GDM1 (cell line): Measurements from ENCODE around the gene CYP1B1.

Source experiments
- DNase-seq: peaks from one replicate; lab custom pipeline; 2025; lab: John Stamatoyannopoulos, UW

The CYP1B1 gene

GRCh38 chr2:38074764-38075506, 1.0 kb downstream of the CYP1B1 start:
- no peak for DNase-seq

DNA sequence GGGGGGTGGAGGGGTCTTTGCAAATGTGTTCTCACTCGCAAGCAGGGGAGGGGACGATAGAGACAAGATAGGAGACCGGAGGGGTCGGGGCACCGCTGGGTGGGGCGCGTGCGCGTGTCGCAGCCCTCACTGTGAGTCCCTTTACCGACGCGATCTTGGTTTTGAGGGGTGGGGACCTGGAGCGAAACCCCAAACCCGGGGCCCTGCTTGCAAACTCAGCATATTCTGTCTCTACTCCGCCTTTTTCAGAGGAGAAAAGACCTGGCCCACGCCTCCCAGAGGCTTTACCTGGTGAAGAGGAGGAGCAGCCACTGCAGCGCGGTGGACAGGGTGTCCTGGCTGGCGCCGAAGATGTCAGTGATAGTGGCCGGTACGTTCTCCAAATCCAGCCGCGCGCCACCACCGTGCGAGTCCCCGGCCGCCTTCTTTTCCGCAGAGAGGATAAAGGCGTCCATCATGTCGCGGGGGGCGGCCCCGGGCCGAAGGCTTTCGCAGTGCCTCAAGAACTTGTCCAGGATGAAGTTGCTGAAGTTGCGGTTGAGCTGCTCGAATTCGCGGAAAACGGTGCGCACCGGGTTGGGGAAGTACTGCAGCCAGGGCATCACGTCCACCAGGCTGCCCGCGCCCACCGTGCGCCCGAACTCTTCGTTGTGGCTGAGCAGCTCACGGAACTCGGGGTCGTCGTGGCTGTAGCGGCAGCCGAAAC, 1.7 kb downstream of the CYP1B1 start:
- DNase-seq: no peak

DNA sequence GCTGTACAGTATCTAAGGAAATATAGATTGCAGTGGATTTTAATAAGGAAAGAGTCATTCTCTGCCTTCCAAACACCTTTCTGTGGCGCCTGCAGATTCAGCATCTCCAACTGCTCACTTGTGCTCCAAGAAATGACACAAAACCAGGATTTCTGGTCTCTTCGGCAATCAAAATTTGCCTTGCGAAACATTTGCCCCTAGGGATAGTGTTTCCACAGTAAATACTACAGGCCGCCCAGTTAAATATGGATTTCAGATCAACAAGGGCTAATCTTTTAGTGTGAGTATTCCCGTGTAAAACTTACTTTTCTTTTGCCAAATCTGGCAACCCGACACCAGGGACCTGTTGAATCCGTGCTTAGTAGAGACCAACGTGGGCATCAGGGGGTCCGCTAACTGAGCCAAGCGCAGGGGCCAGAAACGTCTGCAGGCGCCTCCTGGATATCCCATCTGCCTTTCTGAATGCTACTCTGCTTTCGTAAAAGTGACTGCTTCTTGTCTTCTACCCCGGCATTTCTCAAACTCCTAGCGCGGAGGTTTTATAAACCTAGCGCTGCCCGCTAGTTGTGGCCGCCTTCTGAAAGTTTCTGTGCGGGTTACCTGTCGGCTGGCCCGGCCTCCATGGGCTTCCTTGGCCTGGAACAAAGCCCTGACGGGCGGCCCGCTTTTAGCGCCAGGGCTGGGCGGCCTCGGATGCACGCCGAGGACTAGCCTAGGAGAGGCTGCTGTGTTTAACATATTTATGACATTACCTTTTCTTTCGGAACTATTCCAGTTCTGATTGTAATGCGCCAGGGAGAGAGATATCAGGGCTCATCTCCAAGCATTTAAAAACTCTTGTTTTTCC, 2.5 kb downstream of the CYP1B1 start:
- no peak for DNase-seq

GRCh38 chr2:38070438-38070837, 5.5 kb downstream of the CYP1B1 start:
- no peak for DNase-seq

DNA sequence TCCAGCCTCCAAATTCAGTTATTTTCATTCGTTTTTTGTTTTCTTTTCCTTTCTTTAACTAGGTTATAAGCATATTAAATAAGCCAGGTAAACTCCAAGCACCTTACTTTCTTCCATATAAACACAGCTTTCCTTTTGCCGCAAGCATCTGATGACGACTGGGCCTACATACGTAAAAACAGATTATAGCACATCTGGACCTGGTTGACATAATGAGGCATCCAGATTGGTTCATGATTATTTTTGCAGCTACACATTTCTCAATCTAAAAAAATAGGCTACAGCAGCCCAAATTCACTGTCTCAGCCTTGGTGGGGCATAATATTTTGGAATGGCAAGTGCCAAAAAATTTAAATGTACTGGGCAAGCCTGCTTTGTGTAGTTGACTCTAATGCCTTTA, 7.7 kb downstream of the CYP1B1 start:
- no peak for DNase-seq

- no peak for DNase-seq
Measured at GRCh38 chr2:38066421-38067115, 9.4 kb downstream of the CYP1B1 start.

DNA sequence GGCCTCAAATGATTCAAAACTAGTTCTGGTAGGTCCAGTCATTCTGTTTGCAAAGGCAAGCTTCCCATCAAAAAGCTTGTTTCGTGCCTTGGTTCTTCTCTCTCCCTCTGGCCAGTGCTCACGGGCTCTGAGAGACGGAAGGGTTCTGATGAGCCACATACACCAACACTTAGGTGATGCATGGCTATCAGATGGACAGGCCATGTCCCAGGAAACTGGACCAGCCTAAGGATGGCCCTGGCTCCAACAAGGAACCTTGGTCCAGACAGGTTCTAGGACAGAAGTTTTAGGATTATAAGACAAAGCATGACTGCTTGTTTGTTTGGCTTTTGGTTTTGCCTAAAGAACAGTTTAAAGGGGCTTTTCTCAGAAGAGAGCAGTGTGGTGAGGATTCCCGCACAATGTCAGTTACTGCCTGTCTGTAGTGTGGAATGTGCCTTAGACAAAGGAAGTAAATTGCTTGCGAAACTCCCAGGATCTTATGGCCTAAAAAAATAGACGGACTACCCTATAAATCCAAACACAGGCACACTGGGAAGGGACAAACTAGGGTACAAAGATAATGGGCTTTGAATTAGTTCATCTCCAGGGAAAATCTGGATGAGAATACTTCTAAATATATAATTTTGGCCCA, 10.3 kb downstream of the CYP1B1 start:
- DNase-seq: no peak

DNA sequence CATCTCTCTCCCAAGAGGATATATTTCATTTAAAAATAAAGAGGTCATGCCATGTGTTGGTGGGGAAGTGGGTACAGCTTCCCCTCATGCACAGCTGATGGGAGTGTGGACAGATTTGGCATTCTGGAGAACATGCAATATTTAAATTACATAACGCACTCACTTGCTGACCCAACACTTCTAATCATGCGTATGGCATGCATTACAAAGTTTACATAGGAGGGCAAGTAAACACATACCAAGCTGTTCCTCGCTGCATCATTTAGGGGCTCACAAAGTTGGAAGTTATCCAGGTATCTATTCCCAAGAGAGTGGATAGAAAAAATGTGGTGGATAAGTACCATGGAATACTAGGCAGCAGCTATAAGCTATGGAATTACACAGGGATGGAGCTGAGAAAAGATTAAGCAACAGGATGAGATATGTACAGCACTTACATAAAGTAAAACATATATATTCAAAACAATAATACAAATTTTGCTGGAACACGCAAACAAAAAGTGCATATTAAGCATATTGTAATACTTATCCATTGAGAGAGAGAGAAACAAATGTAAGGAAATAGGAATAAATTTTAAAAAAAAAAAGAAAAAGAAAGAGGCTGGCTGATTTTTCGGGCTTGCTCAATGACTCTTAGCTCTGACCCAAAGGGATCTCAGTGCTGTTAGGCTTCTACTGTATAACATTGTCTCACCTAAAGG, 11.0 kb downstream of the CYP1B1 start:
- DNase-seq: no peak

- DNase-seq: no peak
Measured at GRCh38 chr2:38060236-38061018, 15.5 kb downstream of the CYP1B1 start.

DNA sequence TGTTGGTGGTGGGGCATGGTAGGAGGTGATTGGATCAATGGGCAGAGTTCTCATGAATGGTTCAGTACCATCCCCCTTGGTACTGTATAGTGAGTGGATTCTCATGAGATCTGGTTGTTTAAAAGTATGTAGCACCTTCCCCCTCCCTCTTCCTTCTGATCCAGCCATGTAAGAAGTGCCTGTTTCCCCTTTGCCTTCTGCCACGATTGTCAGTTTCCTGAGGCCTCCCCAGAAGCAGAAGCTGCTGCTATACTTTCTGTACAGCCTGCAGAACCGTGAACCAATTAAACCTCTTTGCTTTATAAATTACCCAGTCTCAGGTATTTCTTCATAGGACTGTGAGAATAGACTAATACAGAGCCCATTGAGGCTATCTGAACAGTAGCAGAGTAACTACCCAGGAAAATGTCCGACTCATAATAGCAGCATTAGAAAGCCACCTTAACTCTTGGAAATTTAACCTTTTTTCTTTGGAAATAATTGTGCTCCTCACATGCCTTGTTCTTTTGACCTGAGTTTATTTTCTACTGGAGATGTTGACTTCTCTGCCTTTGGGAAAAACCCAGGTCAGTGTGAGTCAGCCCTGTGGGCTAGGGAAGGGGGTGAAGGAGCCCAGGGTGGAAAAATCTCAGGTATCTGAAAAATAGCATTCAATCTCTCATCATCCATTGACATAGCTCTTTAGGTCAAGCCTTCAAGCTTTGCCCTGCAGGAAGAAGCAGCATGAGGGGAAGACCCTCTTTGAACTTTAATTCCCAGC, 18.1 kb downstream of the CYP1B1 start:
- DNase-seq: peak; percentile 50

DNA sequence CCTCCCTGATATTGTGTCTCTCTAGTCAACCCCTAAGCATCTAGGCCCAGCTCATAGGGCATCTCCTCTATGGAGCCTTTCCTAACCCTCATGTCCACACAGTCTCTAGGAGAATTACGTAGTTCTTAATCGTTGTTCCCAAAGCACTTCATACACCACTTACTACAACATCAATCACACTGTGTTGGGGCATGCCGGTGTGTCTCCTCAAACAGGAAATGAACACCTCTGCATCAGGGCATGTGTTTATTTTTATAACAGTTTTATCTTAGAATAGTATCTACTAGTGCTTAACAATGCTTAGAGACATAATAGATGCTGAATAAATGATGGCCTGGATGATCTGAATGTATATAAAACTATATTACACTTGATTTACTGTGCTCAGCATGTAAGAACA, 19.7 kb downstream of the CYP1B1 start:
- DNase-seq: no peak

DNA sequence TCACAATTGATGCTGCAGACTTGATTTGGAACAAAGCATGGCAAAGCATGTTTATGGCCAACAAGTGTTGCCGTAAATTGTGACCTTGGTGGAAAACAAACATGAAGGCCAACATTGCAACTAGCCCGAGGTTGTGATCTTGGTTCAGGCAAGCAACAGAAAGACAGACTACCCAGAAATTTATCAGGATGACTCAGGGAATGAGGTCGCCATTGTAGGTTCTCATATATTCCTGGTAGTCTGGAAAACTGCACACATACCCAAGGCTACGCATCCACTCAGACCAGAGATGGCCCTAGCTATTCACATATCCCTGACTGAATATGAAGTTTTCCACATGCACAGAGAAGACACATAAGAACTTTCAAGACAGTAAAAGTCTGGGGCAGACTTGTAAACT, 30.1 kb downstream of the CYP1B1 start:
- DNase-seq: no peak

- DNase-seq: no peak
Measured at GRCh38 chr2:38039121-38039910, 36.6 kb downstream of the CYP1B1 start.

DNA sequence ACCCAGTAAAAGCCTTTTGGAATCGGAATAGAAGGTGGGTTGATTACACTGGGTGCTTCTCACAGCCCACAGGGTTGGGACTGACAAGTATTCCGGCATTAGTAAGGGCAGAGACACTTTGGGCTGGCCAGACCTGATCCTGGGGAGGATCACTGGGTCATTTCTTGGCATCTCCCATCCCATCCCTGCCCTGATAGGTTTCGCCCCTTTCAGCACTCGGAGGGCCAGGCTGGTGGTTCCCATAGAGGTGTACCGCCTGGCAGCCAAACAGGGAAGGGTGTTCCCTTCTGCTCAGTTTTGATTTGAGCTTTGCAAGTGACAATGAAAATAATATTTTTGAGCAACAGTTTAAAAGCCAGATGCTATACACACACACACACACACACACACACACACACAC, 37.3 kb downstream of the CYP1B1 start:
- DNase-seq: no peak

DNA sequence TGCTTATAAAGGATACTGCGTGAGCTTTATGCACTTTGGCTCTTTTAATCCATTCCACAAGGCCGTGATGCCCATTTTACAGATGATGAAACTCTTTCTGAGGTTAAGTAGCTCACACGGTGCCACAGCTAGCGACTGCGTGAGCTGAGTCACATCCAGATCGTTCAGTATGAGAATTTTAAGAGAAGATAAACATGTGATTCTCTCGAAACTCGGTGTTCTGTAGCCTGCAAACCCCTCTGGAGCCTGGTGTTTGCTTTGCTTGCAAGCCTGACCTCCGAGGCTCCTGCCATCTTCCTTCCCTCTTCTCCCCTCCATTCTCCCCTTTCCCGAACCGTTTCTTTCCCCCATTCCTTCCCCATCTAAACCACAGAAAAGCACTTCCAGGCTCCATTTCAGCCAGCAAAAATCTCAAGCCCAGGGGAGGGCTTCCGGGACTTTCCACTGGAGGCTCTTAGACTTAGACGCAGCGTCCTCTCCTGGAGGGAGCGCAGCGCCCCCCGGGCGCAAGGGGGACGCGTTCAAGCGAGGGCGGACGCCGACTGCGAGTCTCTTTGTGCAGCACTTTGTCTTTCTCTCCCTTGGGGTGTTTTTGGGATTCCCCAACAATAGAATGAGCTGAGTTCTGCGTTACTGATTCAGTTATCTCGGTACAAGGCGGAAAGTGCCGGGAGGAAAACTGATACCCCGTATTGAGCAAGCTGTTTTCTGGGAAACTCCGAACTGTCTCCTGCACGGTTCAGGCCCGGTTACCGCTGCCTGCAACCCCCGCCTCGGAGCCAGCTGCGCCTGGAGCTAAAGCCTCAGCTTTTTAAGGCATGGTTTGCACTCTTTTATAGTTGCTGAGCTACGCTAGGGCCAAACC, 38.0 kb downstream of the CYP1B1 start:
- no peak for DNase-seq

GRCh38 chr2:38037325-38037724, 38.6 kb downstream of the CYP1B1 start:
- DNase-seq: no peak

- DNase-seq: no peak
Measured at GRCh38 chr2:38035968-38036367, 40.0 kb downstream of the CYP1B1 start.

DNA sequence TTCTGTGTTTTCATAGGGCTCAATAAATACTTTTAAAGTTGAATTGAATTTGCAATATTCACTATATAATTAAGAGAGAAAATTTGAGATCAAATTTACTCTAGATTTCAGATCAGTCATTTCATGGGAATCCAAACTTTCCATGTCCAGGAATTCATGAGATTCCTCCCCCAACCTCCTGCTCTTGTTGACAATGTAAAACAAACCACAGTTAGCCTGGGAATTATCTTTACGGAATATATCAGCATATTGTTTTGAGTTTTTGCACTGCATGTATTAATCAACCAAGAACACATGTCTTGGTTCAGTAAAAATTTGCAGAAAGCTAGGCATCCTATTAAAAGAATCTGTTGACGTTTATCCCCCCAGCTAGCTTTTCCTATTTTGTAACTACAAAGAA, 42.3 kb downstream of the CYP1B1 start:
- no peak for DNase-seq
